T-cell (primary cell): ENCODE results near the gene FRYL. TPM values are rescaled to one million over a fixed set of nuclear protein-coding genes. Genes with fewer than 3 reads are reported as not detected.

ENCODE experiments used
- ATAC-seq, 4 experiments: fragments of 200-7000 bp in 3 of 4; fragments of 150-1000 bp in 1 of 4; cut with Tn5 transposase; replicated peaks in 1 of 4; 1 replicate in 3 of 4; 2 replicates in 1 of 4; pipeline ENCODE4 v1.10.0; 2021; ENCODE audit warnings: moderate library complexity in 3 of 4, mild to moderate bottlenecking in 2 of 4, moderate number of reproducible peaks in 1 of 4
- CTCF ChIA-PET, 2 donors: fragments of 300-600 bp; sonication (Branson Sonifier 250); formaldehyde crosslinking; loops; one replicate each; lab custom pipeline; 2022; ENCODE audit warnings: antibody characterized with exemption in 2 of 2; lab: Charles Lee
- POLR2A ChIA-PET, 2 donors: fragments of 300-600 bp; sonication (Branson Sonifier 250); formaldehyde crosslinking; loops; one replicate each; lab custom pipeline; 2022; ENCODE audit warnings: antibody characterized with exemption in 2 of 2; lab: Charles Lee
- DNase-seq, 35 experiments: peaks; one replicate each; pipeline versions ENCODE4 v3.0.0 to v3.0.0-alpha.2; 2013 to 2023
- H3K27ac ChIP-seq: one replicate; pipeline ENCODE4 v1.5.1; 2013; ENCODE audit warnings: low read length
- H3K27me3 ChIP-seq, 2 experiments: replicated peaks in 1 of 2; 1 replicate in 1 of 2; 2 replicates in 1 of 2; pipeline versions ENCODE4 v1.6.1 to v1.7.0; 2013; ENCODE audit warnings: low read length in 1 of 2, mixed read lengths in 1 of 2; ENCODE audit not compliant: control insufficient read depth in 2 of 2, insufficient read depth in 2 of 2; ENCODE audit errors: extremely low read depth in 1 of 2
- H3K36me3 ChIP-seq, 2 donors: 1 replicate in 1 of 2; 2 replicates in 1 of 2; pipeline versions ENCODE4 v1.6.1 to v1.7.0; 2013; ENCODE audit warnings: low read length in 1 of 2; ENCODE audit not compliant: control insufficient read depth in 2 of 2, insufficient read depth in 1 of 2; ENCODE audit errors: extremely low read depth in 1 of 2
- H3K4me1 ChIP-seq, 2 experiments: 1 replicate in 1 of 2; 2 replicates in 1 of 2; pipeline versions ENCODE4 v1.6.1 to v1.7.0; 2013; ENCODE audit warnings: low read length in 2 of 2, mixed read lengths in 1 of 2; ENCODE audit not compliant: insufficient read depth in 2 of 2, control insufficient read depth in 1 of 2; ENCODE audit errors: extremely low read depth in 1 of 2
- H3K4me3 ChIP-seq, 2 donors: 1 replicate in 1 of 2; 2 replicates in 1 of 2; pipeline versions ENCODE4 v1.5.1 to v1.7.0; 2013; ENCODE audit warnings: mild to moderate bottlenecking in 2 of 2, low read length in 1 of 2, moderate library complexity in 1 of 2; ENCODE audit not compliant: control insufficient read depth in 1 of 2; ENCODE audit errors: extremely low read depth in 1 of 2
- H3K9me3 ChIP-seq: 2 replicates; pipeline ENCODE4 v1.7.0; 2013
- H3K27ac Mint-ChIP-seq, 2 donors: one replicate each; pipeline ENCODE4 v1.8.0; 2020 to 2021; ENCODE audit warnings: mild to moderate bottlenecking in 2 of 2, mixed read lengths in 2 of 2
- H3K27me3 Mint-ChIP-seq, 2 donors: one replicate each; pipeline ENCODE4 v1.8.0; 2021 to 2022; ENCODE audit warnings: mixed read lengths in 2 of 2
- H3K36me3 Mint-ChIP-seq: one replicate; pipeline ENCODE4 v1.8.0; 2021; ENCODE audit warnings: mixed read lengths
- H3K4me1 Mint-ChIP-seq, 3 donors: one replicate each; pipeline ENCODE4 v1.8.0; 2020 to 2022; ENCODE audit warnings: mixed read lengths in 3 of 3, mild to moderate bottlenecking in 1 of 3
- H3K4me3 Mint-ChIP-seq, 3 donors: one replicate each; pipeline ENCODE4 v1.8.0; 2020 to 2022; ENCODE audit warnings: mild to moderate bottlenecking in 3 of 3, mixed read lengths in 3 of 3, moderate library complexity in 3 of 3
- H3K9me3 Mint-ChIP-seq, 3 donors: one replicate each; pipeline ENCODE4 v1.8.0; 2020 to 2022; ENCODE audit warnings: mixed read lengths in 3 of 3
- whole genome bisulfite sequencing: methylation state at CpG from one replicate; pipeline ENCODE4 v1.1.5; 2013; ENCODE audit warnings: missing lambda C conversion rate; ENCODE audit not compliant: insufficient coverage; 5-methylcytosine and 5-hydroxymethylcytosine counted together
- total RNA-seq, 35 experiments: library from RNA in 6 of 35; stranded (reverse) in 6 of 35; fragments of 120-200 nt in 1 of 35; gene quantifications; one replicate each; pipeline versions ENCODE4 v1.2.1 to v1.2.4 and lab custom pipeline; 2013 to 2026

Gene FRYL
- total RNA-seq, 5 donors from 2014 or later (not counting 1 experiment from before 2014, with no cell fraction given) = 86.3 to 143 (median 111) TPM

DNA sequence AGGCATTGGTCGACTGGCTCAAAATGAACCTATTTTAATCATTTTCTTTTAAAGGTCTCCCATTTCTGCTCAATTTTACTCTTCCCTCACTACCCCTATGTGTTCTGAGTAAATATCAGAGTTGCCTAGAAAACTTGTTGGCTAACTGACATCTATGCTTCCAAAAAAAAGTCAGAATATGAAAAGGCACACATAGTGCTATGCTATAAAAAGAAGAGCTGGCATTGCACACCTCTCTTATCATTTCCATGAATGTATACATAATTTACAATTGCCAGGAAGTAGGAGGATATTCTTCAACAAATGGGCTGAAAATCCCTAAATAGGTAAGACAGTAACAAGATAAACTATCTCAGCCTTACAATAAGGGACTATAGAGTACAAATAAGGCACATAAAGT, 70.2 kb downstream of the FRYL start:
- Mint-ChIP-seq H3K9me3 (peaks cover 0 to 3% (median 0%) of the 10 kb centered on the region in 3 donors), H3K36me3 (peaks cover 35% of the 10 kb centered on the region), H3K4me3 (no peak overlapping the region), H3K27ac (no peak overlapping the region), H3K4me1 (peaks cover 25 to 39% (median 38%) of the 10 kb centered on the region in 3 donors), H3K27me3 (no peaks in the 10 kb centered on the region)
- H3K27ac ChIP-seq = no peak overlapping the region
- H3K9me3 ChIP-seq = no peaks in the 10 kb centered on the region
- ATAC-seq (no peak), DNase-seq (no peak)
- POLR2A ChIA-PET = no interaction called here
- CTCF ChIA-PET = no interaction called here
- no peak overlapping the region for H3K4me3 ChIP-seq
- H3K27me3 ChIP-seq = no peaks in the 10 kb centered on the region
- H3K36me3 ChIP-seq = peaks cover 0 to 14% of the 10 kb centered on the region in 2 donors
- no peaks in the 10 kb centered on the region for H3K4me1 ChIP-seq
- WGBS = no CpG with 5 or more reads among the region's 1 CpG

DNA sequence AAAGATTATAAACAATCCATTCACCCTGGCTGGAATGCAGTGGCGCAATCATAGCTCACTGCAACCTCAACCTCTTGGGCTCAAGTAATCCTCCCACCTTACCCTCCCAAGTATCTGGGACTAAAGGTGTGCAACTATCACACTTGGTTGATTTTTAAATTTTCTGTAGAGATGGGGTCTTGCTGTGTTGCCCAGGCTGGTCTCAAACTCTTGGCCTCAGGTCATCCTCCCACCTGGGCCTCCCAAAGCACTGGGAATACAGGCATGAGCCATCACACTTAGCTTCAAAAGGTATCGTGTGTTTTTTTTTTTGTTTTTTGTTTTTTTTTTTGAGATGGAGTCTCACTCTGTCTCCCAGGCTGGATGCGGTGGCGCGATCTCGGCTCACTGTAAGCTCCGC, 71.5 kb downstream of the FRYL start:
- no peaks in the 10 kb centered on the region for H3K27me3 Mint-ChIP-seq
- H3K36me3 Mint-ChIP-seq = peaks cover 39% of the 10 kb centered on the region
- DNase-seq = no peak
- H3K27ac Mint-ChIP-seq = no peak overlapping the region
- ChIA-PET CTCF (interaction anchor here in 1 of 2 donors (0.6 kb wide), 1 partner anchor 89 kb away, joined by 3 read pairs; no protein-coding TSS in a partner anchor), POLR2A (interaction anchor here (0.6 to 0.8 kb wide), 3 partner anchors 15 to 63 kb away, joined by 4 to 6 read pairs (median 5); no protein-coding TSS in a partner anchor)
- ATAC-seq = no peak
- H3K36me3 ChIP-seq = peaks cover 0 to 14% of the 10 kb centered on the region in 2 donors
- no peaks in the 10 kb centered on the region for H3K4me1 ChIP-seq
- no CpG with 5 or more reads among the region's 7 CpGs for WGBS
- peaks cover 29 to 41% (median 39%) of the 10 kb centered on the region in 3 donors for H3K4me1 Mint-ChIP-seq
- no peaks in the 10 kb centered on the region for H3K27me3 ChIP-seq
- H3K4me3 Mint-ChIP-seq = no peak overlapping the region
- no peaks in the 10 kb centered on the region for H3K9me3 ChIP-seq
- H3K4me3 ChIP-seq = no peak overlapping the region
- H3K27ac ChIP-seq = no peak overlapping the region
- peaks cover 0 to 3% (median 0%) of the 10 kb centered on the region in 3 donors for H3K9me3 Mint-ChIP-seq

DNA sequence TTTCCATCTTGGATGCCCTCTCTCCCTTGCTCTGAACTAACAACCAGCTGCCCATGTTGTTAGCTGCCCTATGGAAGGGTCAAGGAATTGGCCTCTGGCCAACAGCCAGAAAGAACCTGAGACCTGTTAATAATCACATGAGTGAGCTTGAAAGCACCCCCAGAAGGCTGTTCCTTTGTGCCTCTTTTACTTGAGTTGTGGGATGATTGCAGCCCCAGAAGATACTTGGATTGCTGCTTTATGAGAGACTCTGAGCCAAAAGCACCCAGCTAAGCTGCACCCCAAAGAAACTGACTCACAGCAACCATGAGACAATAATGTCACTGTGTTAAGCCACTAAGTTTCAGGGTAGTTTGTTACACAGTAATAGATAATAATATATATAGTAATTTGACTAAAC, 73.3 kb downstream of the FRYL start:
- H3K4me3 ChIP-seq = no peak overlapping the region
- H3K27ac Mint-ChIP-seq = no peak overlapping the region
- CTCF ChIA-PET = no interaction called here
- peaks cover 0 to 14% of the 10 kb centered on the region in 2 donors for H3K36me3 ChIP-seq
- H3K27ac ChIP-seq = no peak overlapping the region
- H3K27me3 Mint-ChIP-seq = no peaks in the 10 kb centered on the region
- POLR2A ChIA-PET = interaction anchor here in 1 of 2 donors (0.5 kb wide), 1 partner anchor 387 kb away, joined by 4 read pairs; no protein-coding TSS in a partner anchor
- H3K4me3 Mint-ChIP-seq = no peak overlapping the region
- H3K9me3 Mint-ChIP-seq = peaks cover 0 to 3% (median 0%) of the 10 kb centered on the region in 3 donors
- H3K4me1 Mint-ChIP-seq = peaks cover 28 to 35% (median 34%) of the 10 kb centered on the region in 3 donors
- no peak for ATAC-seq
- no peaks in the 10 kb centered on the region for H3K4me1 ChIP-seq
- H3K27me3 ChIP-seq = no peaks in the 10 kb centered on the region
- H3K36me3 Mint-ChIP-seq = peaks cover 38% of the 10 kb centered on the region
- DNase-seq = no peak
- H3K9me3 ChIP-seq = no peaks in the 10 kb centered on the region

DNA sequence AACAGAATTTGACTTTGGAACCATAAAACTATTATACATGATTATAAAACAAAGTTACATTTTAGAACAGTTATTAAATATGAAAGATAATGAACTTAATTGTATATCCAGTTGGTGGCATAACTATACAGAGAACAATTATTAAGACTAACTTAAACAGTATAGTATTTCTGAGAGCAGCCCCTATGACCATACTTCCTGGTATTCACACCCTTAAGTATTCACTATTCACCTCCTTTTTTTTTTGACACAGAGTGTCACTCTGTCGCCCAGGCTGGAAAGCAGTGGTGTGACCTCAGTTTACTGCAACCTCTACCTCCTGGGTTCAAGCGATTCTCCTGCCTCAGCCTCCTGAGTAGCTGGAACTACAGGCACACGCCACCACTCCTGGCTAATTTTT, 74.5 kb downstream of the FRYL start:
- Histone ChIP-seq H3K36me3 (peaks cover 0 to 14% of the 10 kb centered on the region in 2 donors), H3K4me1 (no peaks in the 10 kb centered on the region), H3K9me3 (no peaks in the 10 kb centered on the region), H3K27ac (no peak overlapping the region), H3K4me3 (no peak overlapping the region), H3K27me3 (no peaks in the 10 kb centered on the region)
- ATAC-seq = no peak
- POLR2A ChIA-PET = no interaction called here
- no peak for DNase-seq
- Mint-ChIP-seq H3K27ac (peak overlapping the region in 1 of 2 donors; percentile 28), H3K9me3 (peaks cover 0 to 3% (median 0%) of the 10 kb centered on the region in 3 donors), H3K4me1 (peaks cover 34 to 38% (median 37%) of the 10 kb centered on the region in 3 donors), H3K4me3 (no peak overlapping the region), H3K27me3 (no peaks in the 10 kb centered on the region), H3K36me3 (peaks cover 33% of the 10 kb centered on the region)
- no CpG with 5 or more reads among the region's 3 CpGs for WGBS
- CTCF ChIA-PET = interaction anchor here in 1 of 2 donors (0.7 kb wide), 1 partner anchor 15 kb away, joined by 3 read pairs; no protein-coding TSS in a partner anchor

DNA sequence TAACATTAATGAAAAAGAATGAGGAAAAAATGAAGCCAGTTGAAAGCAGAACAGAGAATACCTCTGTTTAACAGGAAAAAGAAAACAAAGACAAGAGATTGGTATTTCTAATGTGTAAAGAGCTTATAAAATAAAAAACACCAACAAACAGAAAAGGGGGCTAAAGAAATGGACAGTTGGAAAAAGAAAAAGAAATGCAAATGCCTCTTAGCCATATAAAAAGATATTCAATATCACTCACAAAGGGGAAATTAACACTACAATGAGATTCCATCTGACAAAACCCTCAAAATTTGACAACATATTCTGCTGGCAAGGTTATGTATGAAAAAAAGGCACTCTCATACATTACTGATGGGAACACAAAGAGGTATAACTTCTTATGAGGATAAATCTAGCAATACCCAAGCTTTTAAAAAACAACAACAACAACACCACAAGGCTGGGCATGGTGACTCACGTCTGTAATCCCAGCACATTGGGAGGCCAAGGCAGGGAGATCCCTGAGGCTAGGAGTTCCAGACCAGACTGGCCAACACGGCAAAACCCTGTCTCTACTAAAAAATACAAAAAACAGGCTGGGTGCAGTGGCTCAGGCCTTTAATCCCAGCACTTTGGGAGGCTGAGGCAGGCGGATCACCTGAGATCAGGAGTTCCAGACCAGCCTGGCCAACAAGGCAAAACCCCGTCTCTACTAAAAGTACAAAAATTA, 75.8 kb downstream of the FRYL start:
- H3K4me1 ChIP-seq = peaks cover 0 to 2% of the 10 kb centered on the region in 2 experiments
- no peak for DNase-seq
- H3K27ac ChIP-seq = no peak overlapping the region
- POLR2A ChIA-PET = no interaction called here
- no peak overlapping the region for H3K4me3 ChIP-seq
- Mint-ChIP-seq H3K4me1 (peaks cover 44 to 47% (median 47%) of the 10 kb centered on the region in 3 donors), H3K36me3 (peaks cover 20% of the 10 kb centered on the region), H3K4me3 (no peak overlapping the region), H3K27ac (peak overlapping the region in 1 of 2 donors; percentile 11), H3K27me3 (no peaks in the 10 kb centered on the region), H3K9me3 (peaks cover 0 to 3% (median 0%) of the 10 kb centered on the region in 3 donors)
- CTCF ChIA-PET = no interaction called here
- peaks cover 0 to 4% of the 10 kb centered on the region in 2 donors for H3K36me3 ChIP-seq
- ATAC-seq = no peak
- H3K9me3 ChIP-seq = no peaks in the 10 kb centered on the region
- 89% methylated on average over 3 of the region's 4 CpGs for WGBS
- no peaks in the 10 kb centered on the region for H3K27me3 ChIP-seq

DNA sequence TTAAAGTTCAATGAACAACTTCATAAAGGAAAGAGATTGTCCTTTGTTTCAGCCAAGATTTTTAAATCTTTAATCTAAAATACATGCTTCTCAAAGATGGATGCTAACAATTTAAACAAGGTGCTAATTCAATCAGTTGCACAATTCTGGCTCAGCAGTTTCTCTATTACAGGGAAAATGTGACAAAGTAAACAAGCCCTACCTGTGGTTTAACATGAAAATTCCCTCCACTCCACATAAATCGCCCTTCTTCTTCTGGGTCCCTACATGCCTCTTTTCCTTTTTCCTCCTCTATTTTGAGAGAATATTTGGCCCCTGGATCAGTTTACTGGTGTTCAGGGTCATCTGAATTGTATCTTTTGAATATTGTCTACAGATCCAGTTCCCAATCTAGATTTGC, 80.6 kb downstream of the FRYL start:
- no peak for ATAC-seq
- Histone ChIP-seq H3K4me1 (peaks cover 0 to 6% of the 10 kb centered on the region in 2 experiments), H3K36me3 (no peaks in the 10 kb centered on the region), H3K27ac (no peak overlapping the region), H3K9me3 (no peaks in the 10 kb centered on the region), H3K27me3 (no peaks in the 10 kb centered on the region), H3K4me3 (no peak overlapping the region)
- WGBS = no CpG with 5 or more reads among the region's 1 CpG
- H3K4me3 Mint-ChIP-seq = peak overlapping the region in 2 of 3 donors; percentile 15 to 23
- no peak for DNase-seq
- peak overlapping the region in 1 of 2 donors; percentile 59 for H3K27ac Mint-ChIP-seq
- ChIA-PET POLR2A (interaction anchor here (0.5 to 1.0 kb wide), 3 partner anchors 20 to 81 kb away, joined by 3 to 4 read pairs (median 3); no protein-coding TSS in a partner anchor), CTCF (interaction anchor here in 1 of 2 donors (0.6 kb wide), 1 partner anchor 50 kb away, joined by 10 read pairs; no protein-coding TSS in a partner anchor)
- H3K4me1 Mint-ChIP-seq = peaks cover 73 to 77% (median 76%) of the 10 kb centered on the region in 3 donors
- no peaks in the 10 kb centered on the region for H3K27me3 Mint-ChIP-seq
- peaks cover 22% of the 10 kb centered on the region for H3K36me3 Mint-ChIP-seq
- no peaks in the 10 kb centered on the region for H3K9me3 Mint-ChIP-seq
